ENCODE results near the gene PRKAA2. TPM values are rescaled to one million over a fixed set of nuclear protein-coding genes. Genes with fewer than 3 reads are reported as not detected.

Gene PRKAA2
- total RNA-seq, 1 experiment from 2014 or later, result 4.0 TPM

- H2BK120ac ChIP-seq (ENCODE audit: low read depth, low read length, poor library complexity, severe bottlenecking), result no peak overlapping the region
- no peaks in the 10 kb centered on the region for H4K20me1 ChIP-seq (ENCODE audit: control insufficient read depth, insufficient read depth, insufficient read length)
- no peak overlapping the region for H2BK20ac ChIP-seq (ENCODE audit: low read depth, low read length, poor library complexity, severe bottlenecking)
- peaks cover 16 to 18% of the 10 kb centered on the region in 2 experiments; a peak in 4 of 5 replicates for H3K9me3 Mint-ChIP-seq
- no peak overlapping the region for H4K91ac ChIP-seq (ENCODE audit: insufficient read length, low read depth, low read length)
- H3K36me3 Mint-ChIP-seq (ENCODE audit: insufficient read depth in 1 of 3, low read depth in 3 of 3), result peaks cover 16 to 20% (median 18%) of the 10 kb centered on the region in 3 experiments
- no peaks in the 10 kb centered on the region for H3K27me3 Mint-ChIP-seq (ENCODE audit: low read depth)
- H2BK5ac ChIP-seq (ENCODE audit: insufficient read length, low read length), result no peak overlapping the region
- H2AK5ac ChIP-seq (ENCODE audit: insufficient read length, low read length), result no peak overlapping the region
- no peak overlapping the region for H2AFZ ChIP-seq (ENCODE audit: low read length)
- H3K27ac ChIP-seq (ENCODE audit: insufficient read length, low read depth, low read length), result no peak overlapping the region
- H3K4me3 Mint-ChIP-seq, result no peak overlapping the region
- no peak overlapping the region for H3K18ac ChIP-seq (ENCODE audit: insufficient read length, low read depth, low read length)
- no peaks in the 10 kb centered on the region; a peak in 1 of 4 replicates for H3K4me1 Mint-ChIP-seq
- H3K4ac ChIP-seq (ENCODE audit: low read depth, low read length), result no peak overlapping the region
- H3K9ac ChIP-seq (ENCODE audit: extremely low read depth, insufficient read length, low read length), result no peak overlapping the region
- H3K4me1 ChIP-seq (ENCODE audit: insufficient read depth, low read length), result no peaks in the 10 kb centered on the region
- no peak overlapping the region for H3K4me2 ChIP-seq (ENCODE audit: insufficient read depth, insufficient read length, low read length)
- WGBS (ENCODE audit: extremely low coverage, insufficient read length, low lambda C conversion rate), result no CpG with 5 or more reads among the region's 4 CpGs
- no peaks in the 10 kb centered on the region for H3K79me2 ChIP-seq (ENCODE audit: insufficient read depth, low read length)
- DNase-seq, result no peak
- H3K56ac ChIP-seq (ENCODE audit: insufficient read length, low read depth, low read length), result no peak overlapping the region
- H3K23ac ChIP-seq (ENCODE audit: insufficient read length, low read depth, low read length), result no peak overlapping the region
- H3K14ac ChIP-seq (ENCODE audit: insufficient read depth, low read length), result no peak overlapping the region
- TF ChIP-seq CTCF (conservative IDR thresholded peaks at IDR 0.05), result no peak
- H2BK15ac ChIP-seq (ENCODE audit: low read depth, low read length), result no peak overlapping the region
- no peak overlapping the region for H2BK12ac ChIP-seq (ENCODE audit: insufficient read length, low read depth, low read length)
- no peaks in the 10 kb centered on the region for H3K23me2 ChIP-seq (ENCODE audit: insufficient read length, low read depth, low read length, poor library complexity, severe bottlenecking)
- H4K8ac ChIP-seq (replicated peaks; ENCODE audit: insufficient read length, low read depth, low read length), result no peak overlapping the region
- no peak overlapping the region for H4K5ac ChIP-seq (ENCODE audit: insufficient read length, low read depth, low read length)
- H3K27ac Mint-ChIP-seq, result no peak overlapping the region
- H3T11ph ChIP-seq (ENCODE audit: low read length), result no peak overlapping the region
- H3K27me3 ChIP-seq (ENCODE audit: insufficient read depth, low read length), result no peaks in the 10 kb centered on the region
- H3K9me3 ChIP-seq (ENCODE audit: control insufficient read depth, low read depth, low read length), result peaks cover 6% of the 10 kb centered on the region
- H3K79me1 ChIP-seq (ENCODE audit: insufficient read depth, low read depth, low read length, poor library complexity, severe bottlenecking), result no peaks in the 10 kb centered on the region
Observed at GRCh38 chr1:56658254-56658653, 13.1 kb downstream of the PRKAA2 start.

All from H9 (cell line).